Body of pancreas (tissue), 4 donors: ENCODE measurements around the gene GATAD2A. TPM values are rescaled to one million over a fixed set of nuclear protein-coding genes. Genes with fewer than 3 reads are reported as not detected.
"Not testable (repeated sequence)": the region's sequence is repeated elsewhere in the genome, so short reads cannot be mapped to it uniquely, and the experiment has no call there.

Experiments
- ATAC-seq: fragments of 150-250 bp; one replicate; pipeline ENCODE4 v1.9.1; 2016
- DNase-seq, 4 donors: peaks; one replicate each; pipeline ENCODE4 v3.0.0-alpha.2; 2019
- H3K27ac ChIP-seq, 4 donors: fragments of 200-600 bp; sonication (generic); 1 replicate in 3 of 4; 2 replicates in 1 of 4; pipeline versions ENCODE4 v1.5.1 to v1.6.1; 2016 to 2019; ENCODE audit warnings: mild to moderate bottlenecking in 1 of 4, mixed read lengths in 1 of 4, moderate library complexity in 1 of 4
- H3K27me3 ChIP-seq, 2 donors: fragments of 200-600 bp; sonication (generic); one replicate each; pipeline ENCODE4 v1.6.0; 2016; ENCODE audit warnings: mild to moderate bottlenecking in 1 of 2
- H3K36me3 ChIP-seq, 2 donors: fragments of 200-600 bp; sonication (generic); replicated peaks in 1 of 2; 2 replicates each; pipeline ENCODE4 v1.5.1; 2016; ENCODE audit warnings: low read depth in 2 of 2; ENCODE audit not compliant: insufficient read depth in 1 of 2
- H3K4me1 ChIP-seq: fragments of 200-600 bp; sonication (generic); one replicate; pipeline ENCODE4 v1.6.0; 2016
- H3K4me3 ChIP-seq, 2 donors: fragments of 200-600 bp; sonication (generic); 1 replicate in 1 of 2; 2 replicates in 1 of 2; pipeline ENCODE4 v1.5.1; 2016 to 2019
- H3K9me3 ChIP-seq, 3 donors: fragments of 200-600 bp; sonication (generic); 1 replicate in 2 of 3; 2 replicates in 1 of 3; pipeline ENCODE4 v1.5.1; 2016
- POLR2A ChIP-seq, 3 donors: fragments of 450-650 bp; IDR thresholded peaks; one replicate each; pipeline ENCODE4 v1.6.1; 2016; ENCODE audit warnings: antibody characterized with exemption in 3 of 3, mild to moderate bottlenecking in 2 of 3
- WGBS, 2 donors: methylation state at CpG; one replicate each; pipeline ENCODE4 v1.1.5; 2017; 5-methylcytosine and 5-hydroxymethylcytosine counted together
- intact Hi-C: fragments of 100-400 bp; cut with DNase I; formaldehyde crosslinking; loops from one replicate; pipeline ENCODE4 v1.15.1; 2023
- total RNA-seq, 2 donors: library from RNA; depleted of rRNA; stranded (reverse); fragments of >200 nt; gene quantifications; one replicate each; pipeline ENCODE4 v1.1.0, GENCODE V29; 2016
- TF ChIP-seq, protein P1 (sequence below), 7 experiments: fragments of 450-650 bp in 4 of 7; fragments of 200-600 bp in 3 of 7; sonication (generic) in 3 of 7; IDR thresholded peaks; one replicate each; pipeline ENCODE4 v1.5.1; 2016 to 2019; ENCODE audit warnings: antibody characterized with exemption in 7 of 7

GATAD2A gene
- total RNA-seq, 2 donors from 2014 or later = 30.0 to 35.8 TPM

DNA sequence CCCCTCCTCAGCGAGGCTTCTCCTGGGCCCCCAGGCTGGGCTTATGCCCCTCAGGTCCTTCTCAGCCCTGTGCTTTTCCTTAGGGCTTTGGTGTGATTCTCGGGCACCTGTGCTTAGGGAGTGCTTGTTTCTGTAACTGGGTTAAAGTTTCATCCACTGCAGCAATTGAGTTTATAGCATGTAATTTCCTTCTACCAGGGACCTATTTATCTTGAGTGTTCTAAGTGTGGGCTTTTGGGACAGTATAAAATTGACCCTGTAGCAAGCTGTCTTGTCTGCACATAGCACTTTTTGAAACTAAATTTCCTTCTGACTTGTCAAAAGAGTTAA, 47.6 kb downstream of the GATAD2A start:
- TF ChIP-seq, protein P1, sequence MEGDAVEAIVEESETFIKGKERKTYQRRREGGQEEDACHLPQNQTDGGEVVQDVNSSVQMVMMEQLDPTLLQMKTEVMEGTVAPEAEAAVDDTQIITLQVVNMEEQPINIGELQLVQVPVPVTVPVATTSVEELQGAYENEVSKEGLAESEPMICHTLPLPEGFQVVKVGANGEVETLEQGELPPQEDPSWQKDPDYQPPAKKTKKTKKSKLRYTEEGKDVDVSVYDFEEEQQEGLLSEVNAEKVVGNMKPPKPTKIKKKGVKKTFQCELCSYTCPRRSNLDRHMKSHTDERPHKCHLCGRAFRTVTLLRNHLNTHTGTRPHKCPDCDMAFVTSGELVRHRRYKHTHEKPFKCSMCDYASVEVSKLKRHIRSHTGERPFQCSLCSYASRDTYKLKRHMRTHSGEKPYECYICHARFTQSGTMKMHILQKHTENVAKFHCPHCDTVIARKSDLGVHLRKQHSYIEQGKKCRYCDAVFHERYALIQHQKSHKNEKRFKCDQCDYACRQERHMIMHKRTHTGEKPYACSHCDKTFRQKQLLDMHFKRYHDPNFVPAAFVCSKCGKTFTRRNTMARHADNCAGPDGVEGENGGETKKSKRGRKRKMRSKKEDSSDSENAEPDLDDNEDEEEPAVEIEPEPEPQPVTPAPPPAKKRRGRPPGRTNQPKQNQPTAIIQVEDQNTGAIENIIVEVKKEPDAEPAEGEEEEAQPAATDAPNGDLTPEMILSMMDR (IDR thresholded peaks at IDR 0.05) = no peak
- TF ChIP-seq POLR2A (IDR thresholded peaks at IDR 0.05) = no peak
- Histone ChIP-seq H3K36me3 (no peaks in the 10 kb centered on the region), H3K9me3 (no peaks in the 10 kb centered on the region), H3K4me3 (no peak overlapping the region), H3K4me1 (peaks cover 14% of the 10 kb centered on the region), H3K27me3 (no peaks in the 10 kb centered on the region), H3K27ac (no peak overlapping the region)
- ATAC-seq = no peak
- 69 to 93% methylated on average over 2 of the region's 2 CpGs for whole genome bisulfite sequencing, 2 donors
- no peak for DNase-seq
- intact Hi-C loops = no loop called here

DNA sequence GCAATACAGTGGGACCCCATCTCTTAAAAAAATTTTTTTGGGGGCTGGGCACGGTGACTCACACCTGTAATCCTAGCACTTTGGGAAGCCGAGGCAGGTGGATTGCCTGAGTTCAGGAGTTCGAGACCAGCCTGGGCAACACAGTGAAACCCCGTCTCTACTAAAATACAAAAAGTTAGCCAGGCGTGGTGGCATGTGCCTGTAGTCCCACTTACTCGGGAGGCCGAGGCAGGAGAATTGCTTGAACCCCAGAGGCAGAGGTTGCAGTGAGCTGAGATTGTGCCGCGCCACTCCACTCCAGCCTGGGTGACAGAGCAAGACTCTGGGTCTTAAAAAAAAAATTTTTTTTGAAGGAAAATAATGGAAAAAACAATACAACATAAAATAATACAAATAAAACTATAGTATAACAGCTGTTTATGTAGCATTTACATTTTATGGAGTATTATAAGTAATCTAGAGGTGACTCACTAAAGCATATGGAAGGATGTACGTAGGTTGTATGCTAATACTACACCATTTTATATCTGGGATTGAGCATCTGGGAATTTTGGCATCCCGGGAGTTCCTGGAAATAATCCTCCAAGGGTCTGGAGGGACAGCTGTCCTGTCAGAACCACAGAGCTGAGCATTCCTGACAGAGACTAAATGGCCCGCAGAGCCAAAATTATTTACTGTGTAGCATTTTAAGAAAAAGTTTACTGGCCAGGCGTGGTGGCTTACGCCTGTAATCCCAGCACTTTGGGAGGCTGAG, 49.9 kb downstream of the GATAD2A start:
- H3K27ac ChIP-seq, ATAC-seq, DNase-seq, H3K9me3 ChIP-seq, intact Hi-C loops, H3K27me3 ChIP-seq, H3K36me3 ChIP-seq, H3K4me3 ChIP-seq: not testable (repeated sequence)
- peaks cover 30% of the 10 kb centered on the region for H3K4me1 ChIP-seq
- WGBS, 2 donors = 90 to 94% methylated on average over 13 to 14 of the region's 14 CpGs

DNA sequence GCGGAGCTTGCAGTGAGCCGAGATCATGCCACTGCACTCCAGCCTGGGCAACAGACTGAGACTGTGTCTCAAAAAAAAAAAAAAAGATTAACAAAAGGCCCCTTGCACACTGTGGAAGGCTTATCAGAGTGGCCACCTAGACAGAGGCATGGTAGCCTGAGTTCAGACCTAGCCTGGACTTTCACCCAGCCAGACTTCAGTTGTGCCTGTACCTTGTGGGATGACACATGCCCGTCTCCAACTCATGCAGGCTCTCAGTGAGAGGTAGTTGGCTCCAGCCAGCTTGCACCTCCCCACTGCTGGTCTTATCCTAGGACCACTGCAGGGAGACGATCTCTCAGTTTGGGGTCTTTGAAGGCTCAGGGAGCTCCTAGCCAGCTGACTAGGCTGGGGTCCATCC, 52.2 kb downstream of the GATAD2A start:
- H3K36me3 ChIP-seq = no peaks in the 10 kb centered on the region
- intact Hi-C loops = no loop called here
- WGBS, 2 donors = 84 to 88% methylated on average over 4 of the region's 4 CpGs
- H3K9me3 ChIP-seq = no peaks in the 10 kb centered on the region
- TF ChIP-seq, protein P1 (IDR thresholded peaks at IDR 0.05) = no peak
- no peak for TF ChIP-seq POLR2A (IDR thresholded peaks at IDR 0.05)
- no peak for ATAC-seq
- H3K27ac ChIP-seq = no peak overlapping the region
- H3K4me1 ChIP-seq = peaks cover 42% of the 10 kb centered on the region
- no peak for DNase-seq
- no peak overlapping the region for H3K4me3 ChIP-seq
- no peaks in the 10 kb centered on the region for H3K27me3 ChIP-seq

DNA sequence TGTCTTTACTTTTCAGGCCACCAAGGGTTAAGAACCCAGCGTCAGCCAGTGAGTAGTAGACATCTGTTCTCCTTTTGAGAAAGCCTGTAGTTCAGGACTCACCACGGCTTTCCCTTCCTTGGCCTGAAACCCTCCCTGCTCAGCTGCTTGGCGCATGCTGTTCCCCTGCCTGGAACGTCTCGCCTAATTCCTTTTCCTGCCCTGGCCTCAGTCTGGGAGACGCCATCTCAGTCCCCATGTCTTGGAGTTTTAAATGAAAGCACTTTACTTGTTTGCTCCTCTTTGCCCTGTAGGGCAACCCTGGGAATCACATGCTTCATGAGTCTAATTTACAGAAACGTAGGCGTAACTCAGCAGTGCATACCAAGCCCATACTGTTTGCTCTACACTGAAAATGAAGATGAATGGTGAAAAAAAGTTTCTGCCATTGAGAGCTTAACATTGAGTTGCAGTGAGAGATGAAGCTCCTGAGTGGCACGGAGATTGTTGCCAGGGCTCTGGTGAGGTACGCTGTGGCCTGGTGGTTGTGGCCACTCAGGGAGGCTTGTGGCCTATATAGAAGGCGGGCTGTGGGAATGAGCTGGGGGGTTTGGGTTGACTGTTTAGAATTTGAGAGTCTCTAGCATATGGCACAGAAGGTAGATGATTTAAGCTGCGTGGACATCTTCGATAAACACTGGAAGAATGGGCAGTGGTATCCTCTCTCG, 52.8 kb downstream of the GATAD2A start:
- Histone ChIP-seq H3K9me3 (no peaks in the 10 kb centered on the region), H3K36me3 (no peaks in the 10 kb centered on the region), H3K27me3 (no peaks in the 10 kb centered on the region), H3K4me3 (no peak overlapping the region), H3K27ac (peak overlapping the region in 1 of 4 donors; percentile 85), H3K4me1 (peaks cover 48% of the 10 kb centered on the region)
- intact Hi-C loops = no loop called here
- 78 to 84% methylated on average over 14 of the region's 14 CpGs for WGBS, 2 donors
- no peak for TF ChIP-seq POLR2A (IDR thresholded peaks at IDR 0.05)
- TF ChIP-seq, protein P1 (IDR thresholded peaks at IDR 0.05) = no peak
- DNase-seq = no peak
- no peak for ATAC-seq

DNA sequence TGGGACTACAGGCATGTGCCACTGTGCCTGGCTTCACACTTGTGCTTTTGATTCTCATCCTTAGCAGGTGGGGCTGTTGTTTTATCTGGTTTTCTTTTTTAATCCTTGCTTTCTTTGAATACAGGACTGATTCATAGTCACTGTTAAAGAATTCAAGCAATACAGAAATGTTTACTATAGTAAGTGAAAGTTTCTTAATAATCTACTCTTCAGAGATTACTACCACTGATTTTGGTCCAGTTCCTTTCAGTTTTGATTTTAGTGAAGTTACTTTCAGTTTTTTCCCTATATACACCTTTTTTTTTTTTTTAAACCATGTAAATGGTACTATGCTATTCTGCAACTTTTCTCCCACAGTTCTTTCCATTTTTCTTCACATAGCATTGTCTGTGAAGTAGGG, 53.6 kb downstream of the GATAD2A start:
- DNase-seq (no peak), ATAC-seq (no peak)
- H3K9me3 ChIP-seq = no peaks in the 10 kb centered on the region
- intact Hi-C loops = no loop called here
- no peaks in the 10 kb centered on the region for H3K27me3 ChIP-seq
- H3K36me3 ChIP-seq = no peaks in the 10 kb centered on the region
- H3K4me1 ChIP-seq = peaks cover 56% of the 10 kb centered on the region
- TF ChIP-seq, protein P1 (IDR thresholded peaks at IDR 0.05) = no peak
- TF ChIP-seq POLR2A (IDR thresholded peaks at IDR 0.05) = no peak
- H3K27ac ChIP-seq = peak overlapping the region in 2 of 4 donors; percentile 85 to 87
- H3K4me3 ChIP-seq = no peak overlapping the region
